CD4-positive, alpha-beta T cell (primary cell): ENCODE measurements around the gene ZCCHC7. TPM values are rescaled to one million over a fixed set of nuclear protein-coding genes. Genes with fewer than 3 reads are reported as not detected.

ENCODE experiments used
- ATAC-seq: fragments of 200-7000 bp; cut with Tn5 transposase; one replicate; pipeline ENCODE4 v1.10.0; 2022; ENCODE audit warnings: mild to moderate bottlenecking; ENCODE audit not compliant: poor library complexity
- CTCF ChIA-PET: fragments of 350-600 bp; sonication (Branson Sonifier 250); formaldehyde crosslinking; loops from one replicate; lab custom pipeline; 2021; ENCODE audit warnings: antibody characterized with exemption, inconsistent platforms; lab: Charles Lee
- POLR2A ChIA-PET: fragments of 350-600 bp; sonication (Branson Sonifier 250); formaldehyde crosslinking; loops from one replicate; lab custom pipeline; 2021; ENCODE audit warnings: antibody characterized with exemption, inconsistent platforms; lab: Charles Lee
- DNase-seq, 14 experiments: peaks; one replicate each; pipeline ENCODE4 v3.0.0-alpha.2; 2013 to 2020; ENCODE audit warnings: mixed read lengths in 2 of 14
- H3K27ac ChIP-seq, 2 donors: one replicate each; pipeline versions ENCODE4 v1.5.1 to v1.7.0; 2013; ENCODE audit warnings: low read length in 2 of 2, low read depth in 1 of 2, mild to moderate bottlenecking in 1 of 2
- H3K27me3 ChIP-seq, 2 experiments: 1 replicate in 1 of 2; 2 replicates in 1 of 2; pipeline versions ENCODE4 v1.6.1 to v1.7.0; 2013; ENCODE audit warnings: low read length in 2 of 2, control low read depth in 1 of 2, mild to moderate bottlenecking in 1 of 2, moderate library complexity in 1 of 2; ENCODE audit not compliant: insufficient read depth in 2 of 2, control insufficient read depth in 1 of 2
- H3K36me3 ChIP-seq: one replicate; pipeline ENCODE4 v1.6.1; 2013; ENCODE audit warnings: low read length, control low read depth; ENCODE audit not compliant: insufficient read depth
- H3K4me1 ChIP-seq: one replicate; pipeline ENCODE4 v1.6.1; 2013; ENCODE audit warnings: low read length, control low read depth; ENCODE audit not compliant: insufficient read depth
- H3K4me3 ChIP-seq: one replicate; pipeline ENCODE4 v1.5.1; 2013; ENCODE audit warnings: mild to moderate bottlenecking, low read length, moderate library complexity
- H3K9me3 ChIP-seq, 2 experiments: 1 replicate in 1 of 2; 2 replicates in 1 of 2; pipeline versions ENCODE4 v1.6.1 to v1.7.0; 2013; ENCODE audit warnings: low read length in 2 of 2, mild to moderate bottlenecking in 2 of 2, control low read depth in 1 of 2, moderate library complexity in 1 of 2; ENCODE audit not compliant: control insufficient read depth in 1 of 2, insufficient read depth in 1 of 2
- H3K27ac Mint-ChIP-seq: one replicate; pipeline ENCODE4 v1.8.0; 2020; ENCODE audit warnings: mixed read lengths
- H3K27me3 Mint-ChIP-seq: one replicate; pipeline ENCODE4 v1.8.0; 2021; ENCODE audit warnings: mixed read lengths
- H3K36me3 Mint-ChIP-seq: one replicate; pipeline ENCODE4 v1.8.0; 2021; ENCODE audit warnings: low read depth, mixed read lengths
- H3K4me1 Mint-ChIP-seq: one replicate; pipeline ENCODE4 v1.8.0; 2021; ENCODE audit warnings: low read depth, mixed read lengths
- H3K4me3 Mint-ChIP-seq: one replicate; pipeline ENCODE4 v1.8.0; 2020; ENCODE audit warnings: mild to moderate bottlenecking, mixed read lengths
- H3K9me3 Mint-ChIP-seq: one replicate; pipeline ENCODE4 v1.8.0; 2020; ENCODE audit warnings: mixed read lengths
- CTCF ChIP-seq: fragments of 200-600 bp; IDR thresholded peaks from one replicate; pipeline ENCODE4 v1.8.0; 2022; ENCODE audit warnings: antibody characterized with exemption, mild to moderate bottlenecking
- intact Hi-C, 2 experiments: fragments of 100-400 bp; cut with DNase I in 1 of 2; cut with micrococcal nuclease in 1 of 2; formaldehyde crosslinking; loops; one replicate each; pipeline versions ENCODE4 v1.15.1 to v1.9.0; 2023 to 2025; cut with DNase I, micrococcal nuclease
- total RNA-seq, 174 experiments: library from RNA in 2 of 174; stranded (reverse) in 2 of 174; gene quantifications; one replicate each; pipeline ENCODE4 v1.2.3 and lab custom pipeline; 2021 to 2026

The ZCCHC7 gene
- total RNA-seq, 2 experiments from 2014 or later: 40.7 to 41.0 TPM

GRCh38 chr9:37246826-37247225 is 126.5 kb downstream of the ZCCHC7 start:
- Histone ChIP-seq H3K36me3 (peaks cover 4% of the 10 kb centered on the region), H3K4me1 (no peaks in the 10 kb centered on the region), H3K27ac (no peak overlapping the region), H3K4me3 (no peak overlapping the region), H3K27me3 (no peaks in the 10 kb centered on the region), H3K9me3 (no peaks in the 10 kb centered on the region)
- H3K27me3 Mint-ChIP-seq: no peaks in the 10 kb centered on the region
- H3K4me3 Mint-ChIP-seq: no peak overlapping the region
- no peak for DNase-seq
- no peak overlapping the region for H3K27ac Mint-ChIP-seq
- intact Hi-C loops: loop anchor here in 1 of 2 experiments (5.0 kb wide), 1 partner anchor 40 kb away; no protein-coding TSS in a partner anchor
- TF ChIP-seq CTCF: no peak
- H3K4me1 Mint-ChIP-seq: peaks cover 19% of the 10 kb centered on the region
- CTCF ChIA-PET: no interaction called here
- H3K9me3 Mint-ChIP-seq: no peaks in the 10 kb centered on the region
- no peak for ATAC-seq
- POLR2A ChIA-PET: no interaction called here
- H3K36me3 Mint-ChIP-seq: peaks cover 37% of the 10 kb centered on the region

- H3K27ac ChIP-seq: no peak overlapping the region
- Mint-ChIP-seq H3K27me3 (no peaks in the 10 kb centered on the region), H3K4me1 (peaks cover 19% of the 10 kb centered on the region), H3K27ac (no peak overlapping the region), H3K36me3 (peaks cover 50% of the 10 kb centered on the region), H3K4me3 (no peak overlapping the region), H3K9me3 (no peaks in the 10 kb centered on the region)
- no peak overlapping the region for H3K4me3 ChIP-seq
- H3K4me1 ChIP-seq: no peaks in the 10 kb centered on the region
- no peak for DNase-seq
- TF ChIP-seq CTCF: no peak
- CTCF ChIA-PET: no interaction called here
- H3K9me3 ChIP-seq: no peaks in the 10 kb centered on the region
- POLR2A ChIA-PET: interaction anchor here (1.2 kb wide), 1 partner anchor 129 kb away, joined by 3 read pairs; no protein-coding TSS in a partner anchor
- intact Hi-C loops: loop anchor here in 1 of 2 experiments (5.0 kb wide), 1 partner anchor 39 kb away; no protein-coding TSS in a partner anchor
- no peaks in the 10 kb centered on the region for H3K27me3 ChIP-seq
- no peak for ATAC-seq
- peaks cover 4% of the 10 kb centered on the region for H3K36me3 ChIP-seq
These were observed 128.3 kb downstream of the ZCCHC7 start for GRCh38 chr9:37248651-37249163.

- ChIA-PET POLR2A (no interaction called here), CTCF (no interaction called here)
- no peak overlapping the region for H3K4me3 Mint-ChIP-seq
- Histone ChIP-seq H3K27ac (no peak overlapping the region), H3K27me3 (no peaks in the 10 kb centered on the region), H3K9me3 (no peaks in the 10 kb centered on the region), H3K4me1 (no peaks in the 10 kb centered on the region), H3K4me3 (no peak overlapping the region), H3K36me3 (peaks cover 10% of the 10 kb centered on the region)
- DNase-seq (no peak), ATAC-seq (no peak)
- H3K27ac Mint-ChIP-seq: no peak overlapping the region
- no peaks in the 10 kb centered on the region for H3K9me3 Mint-ChIP-seq
- H3K4me1 Mint-ChIP-seq: peaks cover 7% of the 10 kb centered on the region
- intact Hi-C loops: no loop called here
- H3K27me3 Mint-ChIP-seq: no peaks in the 10 kb centered on the region
- H3K36me3 Mint-ChIP-seq: peaks cover 65% of the 10 kb centered on the region
- TF ChIP-seq CTCF: no peak
These were observed 131.1 kb downstream of the ZCCHC7 start for GRCh38 chr9:37251452-37251851.
